Measurements from ENCODE around the gene CYSRT1.

Gene CYSRT1

GRCh38 chr9:137271696-137272076, 46.7 kb downstream of the CYSRT1 start:
- no peak for DNase-seq (ENCODE audit: low read depth)

GRCh38 chr9:137272241-137273094, 47.5 kb downstream of the CYSRT1 start:
- no peak for DNase-seq (ENCODE audit: low read depth)

- DNase-seq (ENCODE audit: low read depth), result no peak
These were observed 48.1 kb downstream of the CYSRT1 start for GRCh38 chr9:137273095-137273490.

GRCh38 chr9:137273611-137274320, 48.8 kb downstream of the CYSRT1 start:
- no peak for DNase-seq (ENCODE audit: low read depth)

- no peak for DNase-seq (ENCODE audit: low read depth)
These were observed 50.2 kb downstream of the CYSRT1 start for GRCh38 chr9:137275203-137275587.

Measured in fibroblast of gingiva (primary cell).